Activated T-cell treated with anti-CD3 and anti-CD28 coated beads for 4 hours (primary cell): ENCODE data around the gene DCP2.
"Not testable (repeated sequence)": the region's sequence is repeated elsewhere in the genome, so short reads cannot be mapped to it uniquely, and the experiment has no call there.

ENCODE experiments used
- DNase-seq: peaks from one replicate; pipeline ENCODE4 v3.0.0-alpha.2; 2020

Gene DCP2

GRCh38 chr5:112976432-112977309 lies at the start of gene DCP2:
TSS of gene DCP2 (plus strand) at chr5:112976798. CDS start at chr5:112976934, 136 bp downstream.
- DNase-seq = peak; percentile 88

GRCh38 chr5:112929336-112930081 lies 47.1 kb upstream of the DCP2 start:
- no peak for DNase-seq

- DNase-seq = no peak
These were observed 46.6 kb upstream of the DCP2 start for GRCh38 chr5:112930082-112930344.

- DNase-seq = no peak
These were observed 45.1 kb upstream of the DCP2 start for GRCh38 chr5:112931473-112931872.

- DNase-seq = no peak
These were observed 43.5 kb upstream of the DCP2 start for GRCh38 chr5:112933105-112933504.

- DNase-seq = no peak
These were observed 42.8 kb upstream of the DCP2 start for GRCh38 chr5:112933651-112934365.

GRCh38 chr5:112934366-112934663 lies 42.3 kb upstream of the DCP2 start:
- no peak for DNase-seq

- no peak for DNase-seq
These were observed 40.9 kb upstream of the DCP2 start for GRCh38 chr5:112935675-112936074.

GRCh38 chr5:112938286-112938685 lies 38.3 kb upstream of the DCP2 start:
- no peak for DNase-seq

- no peak for DNase-seq
These were observed 35.9 kb upstream of the DCP2 start for GRCh38 chr5:112940670-112941069.

- DNase-seq = no peak
These were observed 28.1 kb upstream of the DCP2 start for GRCh38 chr5:112948458-112948857.

GRCh38 chr5:112951124-112951702 lies 25.4 kb upstream of the DCP2 start:
- DNase-seq = no peak

- no peak for DNase-seq
These were observed 20.0 kb upstream of the DCP2 start for GRCh38 chr5:112956606-112957005.

- no peak for DNase-seq
These were observed 19.4 kb upstream of the DCP2 start for GRCh38 chr5:112957036-112957808.

GRCh38 chr5:112958093-112959088 lies 18.2 kb upstream of the DCP2 start:
- no peak for DNase-seq

- DNase-seq = not testable (repeated sequence)
These were observed 16.7 kb upstream of the DCP2 start for GRCh38 chr5:112959872-112960271.

- no peak for DNase-seq
These were observed 16.3 kb upstream of the DCP2 start for GRCh38 chr5:112960315-112960714.

- DNase-seq = no peak
These were observed 15.6 kb upstream of the DCP2 start for GRCh38 chr5:112960863-112961504.

- not testable (repeated sequence) for DNase-seq
These were observed 13.2 kb upstream of the DCP2 start for GRCh38 chr5:112963374-112963733.

GRCh38 chr5:112965733-112966306 lies 10.8 kb upstream of the DCP2 start:
- DNase-seq = no peak
